HG03066 (cell line): ENCODE measurements around the gene NDUFS3.
"Not testable (repeated sequence)": the region's sequence is repeated elsewhere in the genome, so short reads cannot be mapped to it uniquely, and the experiment has no call there.

Experiments used
- ATAC-seq: cut with Tn5 transposase; IDR thresholded peaks from one replicate; pipeline ENCODE4 v1.9.1; 2021; ENCODE audit warnings: low read depth; ENCODE audit not compliant: unreplicated experiment

NDUFS3 gene

DNA sequence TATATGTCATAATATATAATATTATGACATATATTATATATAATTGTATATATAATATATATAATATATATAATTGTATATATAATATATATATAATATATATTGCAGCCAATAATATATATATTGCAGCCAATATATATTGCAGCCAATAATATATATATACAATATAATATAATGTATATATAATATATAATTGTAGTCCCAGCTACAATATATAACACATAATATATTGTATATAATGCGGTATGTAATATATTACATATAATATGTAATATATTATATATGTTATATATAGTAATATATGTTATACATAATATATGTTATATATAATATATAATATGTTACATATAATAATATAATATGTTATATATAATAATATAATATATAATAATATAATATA is 20.2 kb upstream of the NDUFS3 start:
- no peak for ATAC-seq

DNA sequence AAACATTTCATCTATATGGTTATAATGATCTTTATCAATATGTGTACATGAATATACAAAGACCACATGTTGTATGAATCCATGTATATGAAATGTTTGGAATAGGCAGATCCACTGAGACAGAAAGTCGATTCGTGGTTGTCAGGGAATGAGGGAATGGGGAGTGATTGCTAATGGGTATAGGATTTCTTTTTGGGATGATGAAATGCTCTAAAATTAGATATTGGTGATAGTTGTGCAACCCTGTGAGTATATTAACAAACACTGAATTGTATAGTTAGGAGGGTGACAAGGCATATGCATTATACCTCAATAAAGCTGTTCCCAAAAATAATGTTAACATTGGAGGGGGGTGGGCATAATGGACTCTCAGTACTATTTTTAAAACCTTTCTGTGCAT is 18.4 kb upstream of the NDUFS3 start:
- ATAC-seq: no peak

DNA sequence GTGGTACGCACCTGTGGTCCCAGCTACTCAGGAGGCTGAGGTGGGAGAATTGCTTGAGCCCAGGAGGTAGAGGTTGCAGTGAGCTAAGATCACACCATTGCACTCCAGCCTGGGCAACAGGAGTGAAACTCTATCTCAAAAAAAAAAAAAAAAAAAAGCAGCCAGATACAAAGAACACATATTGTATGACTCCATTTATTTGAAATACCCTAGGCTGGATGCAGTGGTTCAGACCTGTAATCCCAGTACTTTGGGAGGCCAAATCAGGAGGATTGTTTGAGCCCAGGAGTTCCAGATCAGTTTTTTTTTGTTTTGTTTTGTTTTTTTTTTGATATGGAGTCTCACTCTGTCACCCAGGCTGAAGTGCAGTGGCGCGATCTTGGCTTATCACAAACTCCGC is 16.5 kb upstream of the NDUFS3 start:
- ATAC-seq: not testable (repeated sequence)

DNA sequence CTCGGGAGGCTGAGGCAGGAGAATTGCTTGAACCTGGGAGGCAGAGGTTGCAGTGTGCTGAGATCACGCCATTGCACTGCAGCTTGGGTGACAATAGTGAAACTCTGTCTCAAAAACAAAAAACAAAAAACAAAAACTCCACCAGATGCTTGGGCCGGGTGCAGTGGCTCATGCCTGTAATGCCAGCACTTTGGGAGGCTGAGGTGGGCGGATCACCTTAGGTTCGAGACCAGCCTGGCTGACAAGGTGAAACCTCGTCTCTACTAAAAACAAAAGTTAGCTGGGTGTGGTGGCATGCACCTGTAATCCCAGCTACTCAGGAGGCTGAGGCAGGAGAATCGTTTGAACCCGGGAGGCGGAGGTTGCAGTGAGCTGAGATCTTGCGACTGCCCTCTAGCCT is 14.5 kb upstream of the NDUFS3 start:
- ATAC-seq: not testable (repeated sequence)

DNA sequence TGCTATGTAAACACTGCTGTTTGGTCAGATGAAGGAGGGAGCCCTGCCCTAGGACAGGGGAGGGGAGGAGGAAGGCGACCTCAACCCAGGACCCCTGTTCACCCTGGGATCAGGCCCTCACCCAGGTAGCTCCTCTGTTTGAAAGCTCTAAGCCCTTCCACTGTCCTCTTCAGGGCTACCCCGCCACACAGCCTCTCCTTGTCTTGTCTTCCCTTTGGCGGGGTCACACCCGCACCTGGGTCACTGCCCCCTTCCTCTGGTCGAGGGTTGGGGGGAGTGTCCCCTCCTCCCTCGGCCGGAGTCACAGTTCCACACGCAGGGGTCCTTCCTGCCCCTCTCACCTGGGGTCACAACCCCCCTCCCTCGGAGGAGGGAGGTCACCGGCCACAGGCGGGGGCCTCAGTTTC is 13.9 kb upstream of the NDUFS3 start:
- no peak for ATAC-seq

DNA sequence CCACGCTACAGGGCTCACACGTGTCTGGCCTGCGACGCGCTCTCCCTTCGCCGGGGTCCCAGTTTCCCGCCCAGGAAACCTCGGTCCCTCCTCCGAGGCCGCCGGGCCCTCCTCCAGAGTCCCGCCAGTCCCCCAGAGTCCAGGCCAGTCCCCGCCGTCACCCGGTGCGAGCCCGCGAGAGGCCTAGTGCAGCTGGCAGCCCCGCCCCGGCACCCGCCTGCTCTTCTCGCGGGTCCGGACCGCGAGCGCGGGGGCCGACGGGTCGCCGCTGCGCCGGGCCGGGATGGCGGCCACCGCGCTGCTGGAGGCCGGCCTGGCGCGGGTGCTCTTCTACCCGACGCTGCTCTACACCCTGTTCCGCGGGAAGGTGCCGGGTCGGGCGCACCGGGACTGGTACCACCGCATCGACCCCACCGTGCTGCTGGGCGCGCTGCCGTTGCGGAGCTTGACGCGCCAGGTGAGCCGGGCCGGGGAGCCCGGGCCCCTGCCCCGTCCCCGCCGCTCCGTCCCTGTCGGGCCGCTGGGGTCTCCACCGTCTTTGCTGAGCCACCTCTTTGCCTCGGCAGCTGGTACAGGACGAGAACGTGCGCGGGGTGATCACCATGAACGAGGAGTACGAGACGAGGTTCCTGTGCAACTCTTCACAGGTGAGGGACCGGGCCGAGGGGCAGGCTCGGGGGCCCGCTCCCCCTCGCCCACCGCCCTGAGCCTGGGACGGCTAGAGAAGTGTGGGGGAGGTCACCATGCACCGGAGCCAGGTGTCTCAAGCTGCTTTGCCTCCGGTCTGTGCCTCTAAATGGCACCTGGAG is 13.3 kb upstream of the NDUFS3 start, which contains the start of gene PTPMT1:
Gene PTPMT1 (plus strand): TSS at position 260 of the 809 bp plus-strand sequence. CDS start 24 bp downstream, at position 284.
- ATAC-seq: peak; percentile 90

DNA sequence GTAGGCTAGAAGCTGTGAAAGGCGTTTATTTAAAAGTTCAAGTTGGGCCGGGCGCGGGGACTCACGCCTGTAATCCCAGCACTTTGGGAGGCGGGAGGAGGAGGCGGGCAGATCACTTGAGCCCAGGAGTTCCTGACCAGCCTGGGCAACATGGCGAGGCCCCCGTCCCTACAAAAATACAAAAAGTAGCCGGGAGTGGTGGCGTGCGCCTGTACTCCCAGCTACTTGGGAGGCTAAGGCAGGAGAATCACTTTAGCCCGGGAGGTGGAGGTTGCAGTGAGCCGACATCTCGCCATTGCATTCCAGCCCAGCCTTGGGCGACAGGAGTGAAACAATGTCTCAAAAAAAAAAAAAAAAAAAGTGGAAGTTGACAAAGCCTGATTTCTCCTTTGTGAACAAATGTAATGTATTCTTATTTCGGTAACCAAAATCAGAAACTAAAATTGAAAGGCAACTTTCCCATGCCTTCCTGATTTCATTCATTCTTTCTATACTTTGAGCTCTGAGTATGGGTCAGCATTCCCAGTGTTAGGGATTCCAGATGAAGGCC is 12.7 kb upstream of the NDUFS3 start:
- no peak for ATAC-seq

DNA sequence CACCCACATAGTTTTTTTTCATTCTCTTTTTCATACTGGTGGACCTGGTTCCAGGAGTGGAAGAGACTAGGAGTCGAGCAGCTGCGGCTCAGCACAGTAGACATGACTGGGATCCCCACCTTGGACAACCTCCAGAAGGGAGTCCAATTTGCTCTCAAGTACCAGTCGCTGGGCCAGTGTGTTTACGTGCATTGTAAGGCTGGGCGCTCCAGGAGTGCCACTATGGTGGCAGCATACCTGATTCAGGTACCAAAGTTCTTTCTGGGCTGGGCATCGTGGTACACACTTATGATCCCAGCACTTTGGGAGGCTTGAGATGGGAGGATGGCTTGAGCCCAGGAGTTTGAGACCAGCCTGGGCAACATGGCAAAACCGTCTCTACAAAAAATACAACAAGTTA is 9.2 kb upstream of the NDUFS3 start:
- no peak for ATAC-seq

DNA sequence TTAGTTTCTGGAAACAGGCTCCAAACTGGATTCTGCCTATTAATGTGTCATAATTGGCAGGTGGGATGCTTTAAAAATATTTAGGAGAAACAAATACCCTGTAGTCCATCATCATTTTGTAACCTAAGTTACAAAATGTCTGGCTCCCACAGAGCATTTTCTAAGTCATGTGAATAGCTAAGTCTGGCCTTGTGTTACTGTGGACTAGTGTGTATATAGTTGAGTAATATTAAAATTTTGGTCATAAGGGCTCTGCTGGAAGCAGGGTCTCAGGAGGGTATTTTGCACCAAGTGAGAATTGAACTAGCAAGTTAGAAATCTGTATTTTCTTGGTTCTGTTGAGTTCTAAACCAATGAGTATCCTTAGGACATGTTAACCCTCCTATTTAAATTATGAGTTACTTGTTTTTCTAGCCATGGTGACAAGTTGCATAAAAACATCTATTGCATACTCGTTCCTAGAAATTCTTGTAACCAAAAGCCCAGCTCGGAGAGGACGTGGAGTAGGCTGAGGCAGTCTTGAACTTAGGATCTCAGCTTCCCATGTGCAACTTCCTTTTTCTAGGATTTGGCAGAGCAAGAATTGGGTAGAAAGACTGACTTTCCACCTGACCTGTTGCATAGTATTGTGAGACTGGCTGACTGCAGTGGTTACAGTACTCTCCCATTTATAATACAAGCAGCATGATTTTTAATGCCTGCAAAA is 8.1 kb upstream of the NDUFS3 start:
- no peak for ATAC-seq

DNA sequence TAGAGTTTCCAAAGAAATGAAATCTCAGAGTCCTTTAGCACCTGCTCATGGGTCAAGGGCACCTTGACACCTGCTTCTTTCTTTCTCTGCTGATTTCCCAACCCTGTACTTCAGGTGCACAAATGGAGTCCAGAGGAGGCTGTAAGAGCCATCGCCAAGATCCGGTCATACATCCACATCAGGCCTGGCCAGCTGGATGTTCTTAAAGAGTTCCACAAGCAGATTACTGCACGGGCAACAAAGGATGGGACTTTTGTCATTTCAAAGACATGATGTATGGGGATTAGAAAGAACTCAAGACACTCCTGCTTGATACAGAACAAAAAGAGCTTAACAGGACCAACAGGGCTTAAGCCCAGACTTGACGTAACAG is 7.5 kb upstream of the NDUFS3 start:
- no peak for ATAC-seq

DNA sequence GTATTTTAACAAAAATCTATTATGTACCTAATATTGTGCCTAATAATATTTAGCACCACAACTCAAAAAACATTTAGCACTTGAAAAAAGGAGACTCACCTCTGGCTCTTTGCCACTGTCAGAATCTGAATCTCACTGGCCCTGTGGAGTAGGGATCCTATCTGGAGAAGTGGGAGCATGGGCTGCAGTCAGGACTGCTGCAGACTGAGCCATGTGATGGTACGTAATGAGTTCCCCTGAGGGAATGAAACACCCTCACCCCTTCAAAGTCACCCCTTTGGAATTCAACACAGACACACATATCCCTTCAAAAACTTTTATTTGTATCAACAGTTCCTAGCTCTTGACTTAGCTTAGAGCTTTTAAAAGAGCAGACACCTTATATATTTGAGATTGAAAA is 7.0 kb upstream of the NDUFS3 start:
- ATAC-seq: no peak

DNA sequence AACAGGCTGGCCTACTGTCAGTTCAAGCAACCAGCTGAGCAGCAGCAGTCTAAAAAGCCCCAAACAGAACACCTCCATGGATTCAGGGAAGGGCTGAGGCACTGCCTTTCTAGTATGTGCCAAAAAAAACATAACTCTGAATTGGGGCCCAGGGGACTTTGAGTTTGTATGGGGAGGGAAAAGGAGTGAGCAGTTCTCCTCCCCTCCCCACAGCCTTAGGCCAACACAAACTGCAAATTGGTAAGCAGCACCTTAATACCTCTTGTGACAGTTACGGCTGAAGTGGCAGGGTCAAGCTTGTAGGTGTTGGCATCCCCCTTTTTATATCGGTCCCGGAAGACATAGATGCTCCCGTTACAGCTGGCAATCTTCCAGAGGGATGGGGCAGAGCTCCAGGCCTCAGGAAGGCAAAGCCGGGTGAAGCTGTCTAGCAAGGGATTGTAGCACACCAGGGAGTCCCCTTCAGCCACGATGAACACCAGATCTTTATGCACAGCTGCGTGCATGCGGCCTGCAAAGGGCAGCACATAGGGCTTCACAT is 6.1 kb upstream of the NDUFS3 start:
- ATAC-seq: no peak

DNA sequence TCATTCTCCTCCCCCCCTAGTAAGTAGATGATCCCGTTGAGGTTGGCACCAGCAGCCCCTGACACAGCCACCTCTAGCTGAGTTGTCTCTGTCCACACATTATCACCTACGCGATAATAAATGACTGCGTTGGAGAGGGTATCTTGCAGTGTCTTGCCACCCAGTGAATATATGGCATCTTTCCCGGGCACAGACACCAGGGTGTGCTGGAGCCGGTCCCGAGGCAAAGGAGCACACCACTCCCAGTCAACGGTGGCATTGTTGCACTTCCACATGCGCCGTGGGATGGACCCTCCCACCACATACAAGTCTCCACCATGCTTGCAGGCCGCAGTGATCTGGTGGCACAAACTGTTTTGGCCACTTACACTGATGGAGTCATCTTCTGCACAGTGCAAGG is 5.6 kb upstream of the NDUFS3 start:
- no peak for ATAC-seq

DNA sequence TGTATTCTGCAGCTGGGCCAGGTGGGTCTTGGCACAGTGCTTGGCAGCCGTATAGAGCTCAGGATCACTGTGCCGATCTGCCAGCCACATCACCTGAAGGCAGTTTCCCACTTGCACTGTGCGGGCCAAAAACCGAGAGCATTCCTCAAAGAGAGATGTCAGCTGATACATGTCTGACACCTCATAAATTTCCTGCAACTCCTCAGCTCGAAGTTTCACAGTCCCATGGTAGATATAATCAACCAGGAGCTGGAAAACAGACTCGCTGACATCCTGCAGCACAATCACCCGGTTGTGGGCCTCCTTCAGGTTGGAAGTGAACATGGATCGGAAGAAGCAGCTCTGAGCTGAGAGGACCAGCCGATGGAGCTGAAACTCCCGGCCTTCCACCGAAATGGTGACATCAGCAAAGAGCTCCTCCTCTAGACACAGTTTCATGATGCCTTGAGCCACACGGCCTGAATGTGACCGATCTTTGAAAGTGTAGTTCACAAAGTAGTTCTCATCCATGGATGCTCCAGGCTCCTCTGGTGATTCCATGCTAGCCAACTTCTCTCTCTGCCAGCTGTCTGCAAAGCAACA is 1.3 kb upstream of the NDUFS3 start:
- no peak for ATAC-seq

DNA sequence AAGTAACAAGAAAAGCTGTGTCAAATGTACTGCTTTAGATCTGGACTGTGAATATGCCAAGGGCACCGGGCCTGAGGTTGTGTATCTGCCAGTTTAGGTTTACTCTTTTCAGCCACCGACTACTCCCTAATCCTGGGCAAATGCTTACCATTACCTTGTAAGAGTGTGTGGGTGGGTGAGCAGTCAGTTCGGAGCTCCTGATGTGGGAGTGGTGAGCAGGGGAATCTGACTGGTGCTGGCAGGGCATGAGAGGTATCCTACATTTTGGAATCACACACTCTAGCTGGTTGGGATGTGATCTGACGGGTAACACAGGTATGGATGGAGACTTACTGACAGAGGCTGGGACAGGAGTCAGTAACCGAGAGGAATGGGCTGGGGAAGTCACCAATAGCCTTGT is 5.0 kb downstream of the NDUFS3 start:
- ATAC-seq: no peak

DNA sequence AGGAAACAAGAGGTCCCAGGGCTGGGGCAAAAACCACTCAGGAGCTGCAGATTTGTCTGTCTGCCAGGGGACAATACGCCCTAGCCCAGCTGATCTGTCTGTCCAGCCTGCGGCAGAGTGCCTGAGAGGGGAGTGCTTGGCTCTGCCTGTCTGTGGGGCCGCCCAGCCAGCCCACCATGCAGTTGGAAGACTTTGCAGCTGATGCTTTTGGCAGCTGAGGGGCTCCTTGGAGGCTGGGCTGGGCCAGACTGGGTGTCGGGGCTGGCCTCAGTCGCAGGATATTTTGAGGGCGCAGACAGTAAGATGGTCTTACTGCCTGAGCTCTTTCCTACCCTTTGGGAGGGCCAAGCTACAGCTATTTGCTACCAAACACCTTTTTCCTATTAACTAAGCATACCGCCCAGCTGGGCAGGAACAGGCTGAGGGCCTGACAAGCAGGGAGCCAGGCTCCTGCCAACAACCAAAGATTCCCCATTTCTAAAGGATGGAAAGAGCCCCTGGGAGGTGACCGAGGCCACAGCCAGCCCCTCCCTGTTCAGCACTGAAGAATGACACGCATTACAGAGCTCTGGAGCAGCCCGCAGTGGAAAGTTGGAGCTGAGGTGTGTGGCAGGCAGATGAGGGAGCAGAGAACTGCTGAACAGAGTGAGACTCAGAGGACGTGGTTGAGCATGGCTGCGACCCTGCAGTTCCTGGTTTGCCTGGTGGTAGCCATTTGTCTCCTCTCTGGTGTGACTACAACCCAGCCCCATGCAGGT is 7.4 kb downstream of the NDUFS3 start, which contains the start of gene FAM180B:
Gene FAM180B (plus strand): TSS at position 581 of the 758 bp plus-strand sequence. CDS start 91 bp downstream, at position 672.
- no peak for ATAC-seq

DNA sequence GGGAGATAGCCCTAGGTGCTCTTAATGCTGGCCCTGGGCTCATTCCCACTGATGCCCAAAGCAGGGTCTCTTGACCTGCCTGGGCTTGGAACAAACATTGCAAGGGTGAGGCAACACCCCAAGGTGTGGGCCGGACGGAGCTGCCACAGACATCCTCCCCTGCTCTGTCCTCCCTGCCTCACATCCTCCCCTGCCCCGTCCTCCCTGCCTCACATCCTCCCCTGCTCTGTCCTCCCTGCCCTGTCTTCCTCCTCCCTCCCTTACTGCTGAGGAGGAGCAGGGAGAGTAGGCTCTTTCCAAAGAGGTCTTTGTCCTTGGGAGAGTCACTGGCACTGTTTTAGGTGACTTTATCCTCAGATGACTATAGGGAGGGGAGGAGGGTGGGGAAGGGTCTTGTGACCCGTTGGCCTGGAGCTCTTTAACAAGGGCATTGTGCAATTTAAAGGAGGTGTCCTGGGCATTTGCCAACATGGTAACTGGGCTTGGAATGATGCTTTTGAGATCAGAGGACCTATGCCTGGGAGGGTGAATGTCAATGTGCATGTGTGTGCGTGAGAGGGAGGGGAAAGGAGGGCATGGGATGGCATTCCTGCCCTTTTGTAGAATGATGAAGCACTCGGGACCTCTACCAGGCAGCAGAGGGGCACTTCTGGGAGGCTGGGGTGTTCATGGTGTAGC is 8.3 kb downstream of the NDUFS3 start:
- ATAC-seq: no peak

DNA sequence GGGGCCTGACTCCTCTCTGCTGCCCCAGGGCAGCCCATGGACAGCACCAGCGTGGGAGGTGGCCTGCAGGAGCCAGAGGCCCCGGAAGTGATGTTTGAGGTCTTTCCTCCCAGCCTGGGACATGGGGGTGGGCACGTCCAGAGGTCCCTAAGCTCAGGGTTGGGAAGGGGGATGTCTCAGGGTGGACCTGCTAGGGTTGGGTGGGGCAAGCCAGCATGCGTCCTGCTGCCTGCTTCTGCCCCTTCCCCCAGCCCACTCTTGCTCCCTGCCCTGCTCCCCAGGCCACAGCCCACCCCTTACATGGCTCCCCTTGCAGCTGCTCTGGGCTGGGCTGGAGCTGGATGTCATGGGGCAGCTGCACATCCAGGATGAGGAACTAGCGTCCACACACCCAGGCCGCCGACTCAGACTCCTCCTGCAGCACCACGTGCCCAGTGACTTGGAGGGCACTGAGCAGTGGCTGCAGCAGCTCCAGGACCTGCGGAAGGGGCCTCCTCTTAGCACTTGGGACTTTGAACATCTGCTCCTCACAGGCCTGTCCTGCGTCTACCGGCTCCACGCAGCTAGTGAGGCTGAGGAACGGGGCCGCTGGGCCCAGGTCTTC is 9.0 kb downstream of the NDUFS3 start:
- no peak for ATAC-seq

DNA sequence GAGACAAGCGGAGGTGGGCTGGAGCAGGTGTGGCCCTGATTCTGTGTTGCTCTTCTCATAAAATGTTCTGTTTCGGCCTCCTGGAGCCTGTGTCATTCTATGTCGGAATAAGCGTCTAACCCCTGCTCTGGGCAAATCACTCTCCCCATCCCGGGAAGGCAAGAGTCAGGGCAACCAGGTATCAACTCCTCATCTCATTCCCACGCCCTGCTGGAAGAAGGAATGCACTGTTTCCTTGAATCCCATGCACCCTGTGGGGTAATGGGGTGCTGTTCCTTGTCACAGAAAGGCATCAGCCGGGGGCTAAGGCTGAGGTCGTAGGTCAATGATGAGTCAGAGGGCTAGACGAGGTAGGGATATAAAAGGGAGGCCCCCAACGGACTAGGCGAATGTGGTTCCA is 10.2 kb downstream of the NDUFS3 start:
- ATAC-seq: no peak
